GM19099 (cell line): ENCODE measurements around the gene NPB.

Experiments used
- POLR2A ChIP-seq: IDR thresholded peaks from 3 replicates; pipeline ENCODE4 v1.6.1; 2011; ENCODE audit warnings: low read depth; ENCODE audit not compliant: insufficient read length; ENCODE audit errors: extremely low read depth

Gene NPB

GRCh38 chr17:81923302-81924260 lies 21.5 kb downstream of the NPB start:
- TF ChIP-seq POLR2A: no peak

- TF ChIP-seq POLR2A: no peak
These were observed 22.8 kb downstream of the NPB start for GRCh38 chr17:81924557-81925532.

- TF ChIP-seq POLR2A: no peak
These were observed 23.9 kb downstream of the NPB start for GRCh38 chr17:81925860-81926450.

- TF ChIP-seq POLR2A: no peak
These were observed 24.6 kb downstream of the NPB start for GRCh38 chr17:81926451-81927151.

GRCh38 chr17:81927152-81927652 lies 25.2 kb downstream of the NPB start:
- TF ChIP-seq POLR2A: peak; percentile 35

- no peak for TF ChIP-seq POLR2A
These were observed 25.9 kb downstream of the NPB start, which contains the start of gene MAFG for GRCh38 chr17:81927653-81928543. MAFG (minus strand) TSS chr17:81927735; CDS start chr17:81923185, 4,550 bp downstream.

- TF ChIP-seq POLR2A: no peak
These were observed 26.7 kb downstream of the NPB start for GRCh38 chr17:81928544-81929252.

GRCh38 chr17:81929253-81930141 lies 27.5 kb downstream of the NPB start:
- no peak for TF ChIP-seq POLR2A

- TF ChIP-seq POLR2A: no peak
These were observed 28.4 kb downstream of the NPB start for GRCh38 chr17:81930142-81931125.

GRCh38 chr17:81931189-81931556 lies 29.1 kb downstream of the NPB start:
- no peak for TF ChIP-seq POLR2A
